ENCODE results near the gene MACROD1. TPM values are rescaled to one million over a fixed set of nuclear protein-coding genes. Genes with fewer than 3 reads are reported as not detected.

MACROD1 gene
- total and polyA plus RNA-seq, 7 donors = 147 to 281 (median 180) TPM

DNA sequence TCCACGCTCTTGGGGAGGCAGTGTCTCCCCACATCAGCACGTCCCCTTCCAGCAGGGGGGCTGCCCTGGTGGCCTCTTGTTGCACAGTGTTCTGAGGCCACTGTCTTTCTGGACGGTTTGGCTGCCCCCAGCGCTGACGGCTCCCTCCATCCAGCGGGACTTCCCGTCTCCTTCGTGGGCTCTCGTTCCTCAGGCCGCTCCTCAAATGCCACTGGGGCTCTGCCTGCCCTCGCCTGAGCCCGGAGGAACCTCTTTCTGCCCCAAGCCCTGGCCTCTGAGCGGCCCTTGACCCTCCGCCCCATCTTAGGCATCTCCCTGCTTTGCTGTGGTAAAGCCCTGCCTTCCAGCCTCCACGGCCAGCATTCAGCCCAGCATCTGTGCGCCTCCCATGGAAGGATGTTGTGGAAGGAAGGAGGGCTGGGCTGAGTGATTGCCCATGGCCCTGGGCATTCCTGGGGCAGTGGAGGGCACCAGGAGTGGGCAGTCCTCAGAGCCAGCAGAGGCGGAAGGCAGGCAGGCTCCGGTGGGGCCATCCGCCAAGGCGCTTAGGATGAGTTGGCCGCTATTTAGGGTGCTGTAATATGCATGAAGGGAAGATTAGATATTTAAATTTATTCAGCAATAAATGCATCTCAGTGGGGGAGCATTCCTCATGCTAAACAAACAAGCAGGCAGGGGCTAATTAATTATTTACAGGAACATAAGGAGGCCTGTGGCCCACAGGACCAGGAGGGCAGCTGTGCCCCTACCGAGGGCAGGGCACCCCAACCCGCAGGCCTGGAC lies 161.9 kb downstream of the MACROD1 start:
- Histone ChIP-seq H3K27ac (no peak overlapping the region), H3K4me1 (peaks cover 19% of the 10 kb centered on the region), H3K4me3 (no peak overlapping the region), H3K36me3 (ENCODE audit: insufficient read depth in 1 of 2, low read depth in 1 of 2) (peaks cover 0 to under 1% of the 10 kb centered on the region in 2 donors), H3K9me3 (no peaks in the 10 kb centered on the region), H3K27me3 (ENCODE audit: insufficient read depth in 3 of 3, low read length in 2 of 3) (no peaks in the 10 kb centered on the region)
- ATAC-seq (no peak), DNase-seq (no peak)
- TF ChIP-seq, protein P1, sequence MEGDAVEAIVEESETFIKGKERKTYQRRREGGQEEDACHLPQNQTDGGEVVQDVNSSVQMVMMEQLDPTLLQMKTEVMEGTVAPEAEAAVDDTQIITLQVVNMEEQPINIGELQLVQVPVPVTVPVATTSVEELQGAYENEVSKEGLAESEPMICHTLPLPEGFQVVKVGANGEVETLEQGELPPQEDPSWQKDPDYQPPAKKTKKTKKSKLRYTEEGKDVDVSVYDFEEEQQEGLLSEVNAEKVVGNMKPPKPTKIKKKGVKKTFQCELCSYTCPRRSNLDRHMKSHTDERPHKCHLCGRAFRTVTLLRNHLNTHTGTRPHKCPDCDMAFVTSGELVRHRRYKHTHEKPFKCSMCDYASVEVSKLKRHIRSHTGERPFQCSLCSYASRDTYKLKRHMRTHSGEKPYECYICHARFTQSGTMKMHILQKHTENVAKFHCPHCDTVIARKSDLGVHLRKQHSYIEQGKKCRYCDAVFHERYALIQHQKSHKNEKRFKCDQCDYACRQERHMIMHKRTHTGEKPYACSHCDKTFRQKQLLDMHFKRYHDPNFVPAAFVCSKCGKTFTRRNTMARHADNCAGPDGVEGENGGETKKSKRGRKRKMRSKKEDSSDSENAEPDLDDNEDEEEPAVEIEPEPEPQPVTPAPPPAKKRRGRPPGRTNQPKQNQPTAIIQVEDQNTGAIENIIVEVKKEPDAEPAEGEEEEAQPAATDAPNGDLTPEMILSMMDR (IDR thresholded peaks at IDR 0.05) = no peak
- intact Hi-C loops (cut with DNase I) = no loop called here
- WGBS, 3 donors = 72 to 78% (median 77%) methylated on average over 23 of the region's 23 CpGs

DNA sequence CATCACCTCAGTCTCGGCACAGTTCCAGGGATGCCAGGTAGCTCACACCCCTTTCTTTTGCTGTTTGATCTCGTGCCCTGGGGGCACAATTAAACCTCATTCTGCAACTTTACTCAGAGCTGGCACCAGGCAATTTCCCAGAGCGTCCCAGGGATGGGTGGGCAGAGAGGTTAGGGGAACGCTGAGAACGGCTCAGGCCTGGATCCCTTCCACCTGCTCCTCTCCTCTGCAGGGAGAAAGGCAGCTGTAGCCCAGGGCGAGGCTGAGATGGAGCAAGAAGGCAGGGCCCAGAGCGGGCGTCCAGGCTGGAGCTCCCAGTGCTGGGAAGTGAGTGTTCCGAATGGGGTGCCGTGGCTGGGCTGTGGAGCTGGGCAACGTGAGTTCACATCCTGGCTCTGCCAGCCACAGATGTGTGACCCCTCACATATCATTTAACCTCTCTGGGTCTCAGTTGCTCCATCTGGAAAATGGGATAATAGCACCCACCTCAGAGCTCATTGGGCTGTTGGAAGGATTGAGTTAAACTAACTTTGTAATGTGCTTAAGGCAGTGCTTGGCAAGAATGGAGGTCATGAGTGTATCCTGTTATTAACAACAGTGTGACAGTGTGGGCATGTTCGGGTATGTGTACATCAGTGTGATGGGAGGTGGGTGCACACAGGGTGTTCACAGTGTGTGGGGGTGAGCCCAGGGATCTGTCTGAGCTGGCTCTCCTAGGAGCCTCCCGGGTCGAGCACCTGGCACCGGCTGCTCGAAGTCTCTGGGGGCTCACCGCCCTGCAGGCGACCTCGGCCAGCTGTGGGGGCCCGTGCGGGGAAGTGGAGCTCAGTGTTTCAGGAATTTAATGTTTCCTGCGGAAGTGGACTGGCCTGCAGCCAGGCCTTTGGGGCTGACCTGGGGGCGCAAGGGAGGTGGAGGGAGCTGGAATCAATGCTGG lies 164.2 kb downstream of the MACROD1 start:
- peak in 1 of 2 donors; percentile 77 for DNase-seq
- WGBS, 3 donors = 53 to 65% (median 59%) methylated on average over 23 of the region's 23 CpGs
- TF ChIP-seq, protein P1 (IDR thresholded peaks at IDR 0.05) = no peak

DNA sequence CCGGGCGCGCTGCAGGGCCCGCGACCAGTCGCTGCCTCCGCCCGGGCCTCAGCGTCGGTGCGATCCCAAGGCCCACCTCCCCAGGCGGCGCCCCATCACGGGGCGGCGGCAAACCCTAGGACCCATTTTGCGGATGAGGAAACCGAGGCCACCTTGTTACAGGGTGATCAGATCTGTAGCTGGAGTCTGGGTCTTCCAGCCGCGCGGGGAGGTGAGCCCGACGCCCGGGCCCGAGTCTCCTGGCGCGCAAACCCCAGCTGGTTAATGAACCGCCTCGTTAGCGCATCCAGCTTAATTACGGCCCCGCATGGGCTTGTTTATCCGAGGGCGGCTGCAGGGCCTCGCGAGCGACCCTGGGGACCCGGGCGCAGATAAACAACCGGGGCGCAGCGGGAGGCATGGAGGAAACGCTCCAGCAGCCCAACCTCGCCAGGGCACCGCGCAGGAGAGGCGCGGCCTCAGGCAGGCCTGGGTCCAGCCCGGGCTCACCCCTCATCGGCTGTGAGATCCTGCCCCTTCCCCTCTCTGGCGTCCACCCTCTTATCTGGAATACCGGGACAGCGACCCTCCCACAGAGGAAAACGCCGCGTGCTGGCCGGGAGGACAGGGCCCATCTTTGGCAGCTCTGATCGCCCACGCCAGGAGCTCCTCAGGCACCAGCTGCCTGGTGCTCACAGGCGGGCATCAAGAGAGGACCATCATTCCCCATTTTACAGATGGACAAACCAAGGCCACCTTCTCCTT lies 165.0 kb downstream of the MACROD1 start:
- Histone ChIP-seq H3K27ac (peak overlapping the region; percentile 31), H3K36me3 (ENCODE audit: insufficient read depth in 1 of 2, low read depth in 1 of 2) (peaks cover 4 to 30% of the 10 kb centered on the region in 2 donors), H3K9me3 (no peaks in the 10 kb centered on the region), H3K4me3 (peak overlapping the region; percentile 53), H3K4me1 (peaks cover 10% of the 10 kb centered on the region), H3K27me3 (ENCODE audit: insufficient read depth in 3 of 3, low read length in 2 of 3) (no peaks in the 10 kb centered on the region)
- intact Hi-C loops (cut with DNase I) = loop anchor here (1.0 to 2.0 kb wide), 2 partner anchors 147 to 148 kb away; no protein-coding TSS in a partner anchor
- ATAC-seq (peak in 2 of 4 donors; percentile 10), DNase-seq (no peak)
- TF ChIP-seq, protein P1 (IDR thresholded peaks at IDR 0.05) = no peak
- WGBS, 3 donors = 44 to 51% (median 50%) methylated on average over 51 to 60 of the region's 60 CpGs

More for the DNA sequence above, 164.2 kb downstream of the MACROD1 start:
- intact Hi-C loops (cut with DNase I) = loop anchor here in 1 of 2 donors (2.0 kb wide), 1 partner anchor 147 kb away; no protein-coding TSS in a partner anchor
- Histone ChIP-seq H3K36me3 (ENCODE audit: insufficient read depth in 1 of 2, low read depth in 1 of 2) (peaks cover 4 to 23% of the 10 kb centered on the region in 2 donors), H3K27me3 (ENCODE audit: insufficient read depth in 3 of 3, low read length in 2 of 3) (no peaks in the 10 kb centered on the region), H3K27ac (no peak overlapping the region), H3K4me3 (peak overlapping the region; percentile 11), H3K9me3 (no peaks in the 10 kb centered on the region), H3K4me1 (peaks cover 10% of the 10 kb centered on the region)
- no peak for ATAC-seq

DNA sequence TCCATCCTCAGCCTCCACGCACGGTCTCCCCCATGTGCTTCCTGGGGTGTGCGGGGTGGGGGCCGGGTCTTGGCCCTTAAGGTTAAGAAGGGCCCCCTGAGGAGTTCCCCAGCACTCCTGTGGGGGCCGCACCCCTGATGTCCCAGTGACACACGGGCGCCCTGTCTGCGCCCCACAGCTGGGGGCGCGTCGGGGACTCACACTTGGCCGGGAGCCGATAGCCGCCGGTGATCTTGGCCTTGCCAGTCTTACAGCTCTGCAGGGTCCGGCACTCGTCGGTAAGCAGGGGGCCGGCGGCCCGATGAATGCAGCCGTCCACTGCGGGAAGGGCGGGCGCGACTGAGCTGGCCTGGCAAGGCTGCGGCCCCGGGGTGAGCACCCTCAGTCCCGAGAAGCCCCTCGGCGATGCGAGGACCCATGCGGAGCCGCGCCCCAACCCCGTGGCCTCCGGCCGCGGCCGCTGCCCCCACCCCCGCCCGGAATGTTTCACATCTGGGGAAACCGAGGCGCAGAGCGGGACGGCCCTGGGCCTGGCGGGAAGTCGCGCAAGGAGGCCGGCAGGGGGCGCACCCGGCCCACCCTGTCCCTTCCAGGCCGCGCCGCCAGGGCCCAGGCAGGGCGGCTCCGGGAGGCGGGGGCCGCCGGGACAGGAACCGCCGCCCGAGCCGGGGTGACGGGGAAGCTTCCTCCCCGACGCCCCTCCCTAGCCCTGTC lies 165.7 kb downstream of the MACROD1 start:
- TF ChIP-seq, protein P1 (IDR thresholded peaks at IDR 0.05) = peak; percentile 75
- H3K9me3 ChIP-seq = no peaks in the 10 kb centered on the region
- WGBS, 3 donors = 17 to 32% (median 20%) methylated on average over 39 to 67 of the region's 67 CpGs
- no peak overlapping the region for H3K27ac ChIP-seq
- peaks cover 10% of the 10 kb centered on the region for H3K4me1 ChIP-seq
- intact Hi-C loops (cut with DNase I) = loop anchor here (1.0 to 2.0 kb wide), 2 partner anchors 148 to 149 kb away; no protein-coding TSS in a partner anchor
- DNase-seq = peak; percentile 82 to 86
- H3K36me3 ChIP-seq (ENCODE audit: insufficient read depth in 1 of 2, low read depth in 1 of 2) = peaks cover 4 to 35% of the 10 kb centered on the region in 2 donors
- peak overlapping the region; percentile 53 for H3K4me3 ChIP-seq
- no peaks in the 10 kb centered on the region for H3K27me3 ChIP-seq (ENCODE audit: insufficient read depth in 3 of 3, low read length in 2 of 3)
- peak; percentile 77 to 87 (median 84) for ATAC-seq

Measured in psoas muscle (tissue), 8 donors.